GM18873 (cell line): Measurements from ENCODE around the gene INSM1.
A peak's percentile ranks its signal among the peaks of the same experiment; 100 is the strongest.
"Not testable (repeated sequence)": the region's sequence is repeated elsewhere in the genome, so short reads cannot be mapped to it uniquely, and the experiment has no call there.

Source experiments
- ATAC-seq: cut with Tn5 transposase; IDR thresholded peaks from one replicate; pipeline ENCODE4 v1.9.1; 2021; ENCODE audit warnings: mild to moderate bottlenecking, moderate library complexity, moderate number of reproducible peaks; ENCODE audit not compliant: unreplicated experiment, low FRiP score

Gene INSM1

GRCh38 chr20:20367575-20368417 is at the start of gene INSM1:
Gene INSM1, plus strand, starts transcription at chr20:20368104. Its CDS starts 164 bp downstream, at chr20:20368268.
- no peak for ATAC-seq

- ATAC-seq = no peak
Measured at GRCh38 chr20:20318365-20319161, 49.3 kb upstream of the INSM1 start.

- no peak for ATAC-seq
Measured at GRCh38 chr20:20321134-20321533, 46.8 kb upstream of the INSM1 start.

DNA sequence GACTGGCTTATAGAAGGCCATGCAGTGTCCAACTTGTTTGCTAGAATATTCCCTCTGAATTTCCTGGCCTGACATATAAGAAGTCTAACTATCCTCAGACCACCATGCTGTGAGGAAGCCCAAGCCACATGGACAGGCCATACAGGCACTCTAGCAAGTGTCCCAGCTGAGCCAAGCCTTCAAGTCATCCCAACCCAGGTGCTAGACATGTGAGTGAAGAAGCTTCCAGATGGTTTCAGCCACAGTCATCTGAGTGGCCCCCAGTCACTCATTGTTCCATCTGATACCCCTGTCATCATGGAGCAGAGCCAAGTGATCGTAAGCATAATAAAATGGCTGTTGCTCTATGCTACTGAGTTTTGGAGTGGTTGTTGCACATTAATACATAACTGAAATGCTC is 46.0 kb upstream of the INSM1 start:
- no peak for ATAC-seq

GRCh38 chr20:20322912-20323311 is 45.0 kb upstream of the INSM1 start:
- no peak for ATAC-seq

- ATAC-seq = no peak
Measured at GRCh38 chr20:20327746-20328145, 40.2 kb upstream of the INSM1 start.

DNA sequence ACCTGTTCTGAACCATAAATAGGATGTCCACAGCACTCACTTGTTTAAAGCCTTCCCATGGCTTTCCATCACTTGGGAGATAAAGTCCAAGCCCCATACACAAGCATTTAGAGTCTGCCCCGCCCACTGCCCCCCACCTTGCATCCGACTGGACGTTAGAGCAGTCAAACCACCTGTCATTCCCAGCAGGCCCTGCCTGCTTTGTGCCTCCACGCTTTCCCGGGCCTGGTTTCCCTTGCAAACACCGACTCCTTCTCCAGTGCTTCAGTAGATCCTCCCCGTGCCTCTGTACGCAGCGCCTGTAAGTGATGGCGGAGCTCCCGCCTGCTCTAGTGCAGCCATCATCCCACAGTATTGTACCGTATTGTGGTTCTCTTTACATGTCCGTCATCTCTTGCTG is 38.3 kb upstream of the INSM1 start:
- ATAC-seq = no peak

DNA sequence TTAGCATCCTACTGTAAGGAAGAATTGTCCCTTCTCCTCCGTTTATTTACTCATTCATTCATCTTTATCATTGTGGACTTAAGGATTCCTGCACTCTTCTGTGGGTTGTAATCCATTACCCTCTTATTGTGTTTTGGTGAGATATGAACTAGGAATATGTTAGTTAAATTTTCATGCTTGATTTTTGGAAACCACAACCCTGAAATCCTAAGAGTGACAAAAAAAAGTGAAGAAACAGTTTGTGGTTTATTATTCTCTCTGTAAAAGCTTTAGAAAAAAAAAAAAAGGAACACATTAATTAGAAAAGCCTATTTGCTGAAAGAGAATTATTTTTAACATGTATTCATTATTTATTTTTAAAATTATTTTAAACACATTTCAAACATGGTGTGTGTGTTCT is 36.7 kb upstream of the INSM1 start:
- ATAC-seq = no peak

DNA sequence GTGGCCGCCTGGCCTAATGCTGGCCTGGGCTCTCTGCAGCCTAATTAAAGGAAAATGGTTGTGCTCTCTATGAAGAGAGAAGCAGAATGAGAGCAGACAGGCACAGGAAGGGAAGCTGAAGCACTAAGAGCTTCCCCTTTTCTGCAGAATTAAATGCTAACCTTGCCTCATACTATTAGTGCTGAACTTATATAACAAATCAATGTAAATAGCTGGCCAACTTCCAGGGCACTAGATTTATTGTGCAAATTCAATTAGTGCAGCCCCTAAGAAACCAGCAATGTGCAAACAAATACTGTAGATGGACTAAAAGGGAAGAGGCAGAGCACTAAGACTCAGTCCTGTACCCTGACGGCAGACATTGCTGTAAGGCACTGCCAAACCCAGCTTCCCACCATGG is 36.1 kb upstream of the INSM1 start:
- ATAC-seq = no peak

DNA sequence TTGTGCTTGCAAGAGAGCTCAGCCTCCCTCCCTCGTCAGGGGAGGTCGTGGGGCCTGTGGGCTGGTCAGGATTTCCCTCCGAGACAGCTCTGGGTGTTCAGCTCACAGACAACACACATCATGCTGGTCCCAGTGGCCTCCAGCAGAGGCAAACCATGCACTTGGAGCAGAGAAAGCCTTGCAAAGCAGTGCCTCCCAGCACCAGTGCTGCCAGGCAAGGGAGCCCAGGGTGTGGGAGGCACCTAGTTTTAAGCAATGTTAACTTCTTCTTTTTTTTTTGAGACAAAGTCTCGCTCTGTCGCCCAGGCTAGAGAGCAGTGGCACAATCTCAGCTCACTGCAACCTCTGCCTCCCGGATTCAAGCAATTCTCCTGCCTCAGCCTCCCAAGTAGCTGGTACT is 34.0 kb upstream of the INSM1 start:
- ATAC-seq = no peak

DNA sequence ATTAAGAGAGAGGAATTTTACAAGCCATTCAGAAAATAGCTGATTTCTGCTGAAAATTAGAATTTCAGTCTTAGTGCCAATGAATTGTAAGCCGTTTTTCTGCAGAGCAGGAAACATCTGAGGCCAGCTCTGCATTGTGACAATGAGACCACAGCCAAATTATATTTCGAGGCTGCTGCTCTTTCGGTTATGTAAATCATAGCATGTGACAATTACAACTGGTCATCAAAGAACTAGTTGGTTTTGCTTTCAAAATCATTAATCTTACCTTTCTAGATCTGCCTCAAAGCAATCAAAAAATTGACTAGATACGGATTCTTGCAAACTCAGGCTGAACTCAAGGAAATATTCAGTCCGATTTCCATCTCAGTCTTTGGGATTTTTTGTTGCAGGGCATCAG is 33.4 kb upstream of the INSM1 start:
- ATAC-seq = peak; percentile 91

DNA sequence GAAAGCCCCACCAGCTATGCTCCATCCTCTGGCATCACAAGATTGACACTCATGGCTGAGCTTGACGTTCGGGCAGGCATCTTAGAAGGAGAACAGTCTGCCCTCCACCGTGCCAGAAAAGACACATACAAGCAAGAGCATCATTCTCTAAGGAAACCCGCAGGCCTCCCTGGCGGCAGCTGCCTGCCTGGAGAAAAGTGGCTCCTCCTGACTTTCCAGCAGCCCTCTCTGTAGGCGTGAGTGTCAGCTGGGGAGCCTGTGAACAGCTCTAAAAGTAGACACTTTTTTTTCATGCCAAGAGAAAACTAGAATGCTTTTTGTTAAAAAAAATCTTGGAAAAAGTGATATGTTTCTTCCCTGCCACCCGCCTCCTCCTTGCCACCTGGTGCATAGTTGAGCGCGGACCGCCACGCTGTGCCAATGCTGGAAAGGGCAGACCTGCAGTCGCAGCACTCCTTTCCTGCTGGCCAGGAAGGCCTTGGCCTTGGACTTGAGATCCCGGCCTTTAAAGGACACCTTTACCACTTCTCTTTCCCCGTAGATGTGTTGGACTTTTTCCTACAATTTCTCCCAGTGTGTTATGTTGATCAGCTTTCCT is 29.7 kb upstream of the INSM1 start:
- ATAC-seq = no peak

DNA sequence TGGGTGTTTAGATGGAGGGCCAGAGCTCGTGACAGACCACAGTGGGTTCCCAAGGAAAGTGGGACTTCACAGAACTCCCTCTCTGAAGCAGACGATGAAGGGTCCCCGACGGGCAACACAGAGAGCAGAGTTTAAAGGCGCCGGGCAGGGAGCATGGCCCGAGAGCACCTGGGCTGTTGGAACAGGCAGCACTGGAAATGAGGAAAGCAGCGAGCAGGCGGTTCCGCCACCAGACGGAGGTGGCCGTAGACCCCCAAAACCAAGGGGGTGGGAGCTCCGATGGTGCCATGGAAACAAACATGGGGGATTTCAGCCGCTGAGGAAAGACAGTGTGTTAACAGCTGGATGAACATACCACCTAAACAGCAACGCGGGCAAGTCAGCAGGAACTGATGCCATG is 27.5 kb upstream of the INSM1 start:
- no peak for ATAC-seq

GRCh38 chr20:20341371-20341770 is 26.5 kb upstream of the INSM1 start:
- ATAC-seq = no peak

GRCh38 chr20:20342066-20342465 is 25.8 kb upstream of the INSM1 start:
- ATAC-seq = no peak

- ATAC-seq = no peak
Measured at GRCh38 chr20:20343932-20344331, 24.0 kb upstream of the INSM1 start.

DNA sequence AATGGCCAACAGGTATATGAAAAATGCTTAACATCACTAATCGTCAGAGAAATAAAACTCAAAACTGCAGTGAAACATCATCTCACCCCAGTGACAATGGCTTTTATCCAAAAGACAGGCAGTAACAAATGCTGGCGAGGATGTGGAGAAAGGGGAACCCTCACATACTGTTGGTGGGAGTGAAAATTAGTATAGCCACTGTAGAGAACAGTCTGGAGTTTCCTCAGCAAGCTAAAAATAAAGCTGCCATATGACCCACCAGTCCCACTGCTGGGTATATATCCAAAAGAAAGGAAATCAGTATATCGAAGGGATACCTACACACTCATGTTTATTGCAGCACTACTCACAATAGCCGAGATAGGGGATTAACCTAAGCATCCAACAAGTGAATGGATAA is 23.4 kb upstream of the INSM1 start:
- no peak for ATAC-seq

DNA sequence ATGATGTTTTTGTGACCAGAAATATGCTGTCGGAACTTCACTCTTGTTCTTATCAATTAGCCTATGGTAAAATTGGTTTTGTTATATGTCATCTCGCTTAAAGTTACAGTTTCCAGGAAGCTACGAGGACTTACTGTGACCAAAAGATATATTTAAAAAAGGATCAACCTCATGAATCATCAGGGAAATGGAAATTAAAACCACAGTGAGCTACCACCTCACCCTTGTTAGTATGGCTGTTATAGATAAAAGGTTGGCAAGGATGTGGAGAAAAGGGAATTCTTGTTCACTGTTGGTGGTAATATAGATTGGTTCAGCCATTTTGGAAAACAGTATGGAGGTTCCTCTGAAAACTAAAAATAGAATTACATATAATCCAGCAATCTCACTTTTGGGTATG is 14.3 kb upstream of the INSM1 start:
- no peak for ATAC-seq

GRCh38 chr20:20355503-20355902 is 12.4 kb upstream of the INSM1 start:
- ATAC-seq = not testable (repeated sequence)

GRCh38 chr20:20358801-20359200 is 9.1 kb upstream of the INSM1 start:
- ATAC-seq = no peak

- no peak for ATAC-seq
Measured at GRCh38 chr20:20359628-20360027, 8.3 kb upstream of the INSM1 start.
